ENCODE results near the gene GALC. TPM values are rescaled to one million over a fixed set of nuclear protein-coding genes. Genes with fewer than 3 reads are reported as not detected.

The GALC gene
- total RNA-seq, 1 donor from 2014 or later: 37.1 TPM

DNA sequence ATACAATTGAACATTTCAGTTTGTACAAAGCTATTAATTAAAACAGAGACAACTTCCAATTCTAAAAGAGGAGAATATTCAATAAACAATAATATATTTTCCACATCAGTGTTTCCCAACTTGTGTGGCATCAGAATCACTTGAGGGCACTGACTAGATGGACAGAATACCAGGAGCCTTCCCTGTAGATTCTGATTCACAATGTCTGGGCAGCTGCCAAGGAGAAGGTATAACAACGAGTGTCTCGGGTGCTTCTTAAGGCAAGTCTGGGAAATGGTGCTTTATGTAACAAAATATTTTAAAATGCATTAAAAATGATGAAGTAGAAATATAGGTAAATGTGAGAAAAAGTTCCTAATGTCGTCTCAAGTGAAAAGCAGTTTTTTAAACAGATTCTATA is 26.2 kb downstream of the GALC start:
- DNase-seq (ENCODE audit: low spot score in 2 of 2) (no peak), FAIRE-seq (no peak)

DNA sequence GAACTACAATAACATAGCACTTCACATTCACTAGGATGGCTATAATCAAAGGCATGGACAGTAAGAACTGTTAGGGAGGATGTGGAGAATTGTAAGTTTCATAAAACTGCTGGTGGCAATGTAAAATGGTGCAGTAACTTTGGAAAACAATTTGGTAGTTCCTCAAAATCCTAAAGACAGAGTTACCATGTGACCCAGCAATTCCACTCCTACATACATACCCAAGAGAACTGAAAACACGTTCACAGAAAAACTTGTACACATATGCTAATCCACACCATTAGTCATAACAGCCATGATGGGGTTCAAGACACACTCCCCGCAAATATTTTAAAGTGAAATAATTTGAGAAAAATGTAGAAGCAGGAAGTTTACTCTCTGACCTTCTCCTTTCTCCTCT is 31.7 kb downstream of the GALC start:
- FAIRE-seq: no peak

GRCh38 chr14:87960013-87960787 is 32.8 kb downstream of the GALC start:
- DNase-seq (ENCODE audit: low spot score in 2 of 2) (no peak), FAIRE-seq (no peak)

More for the DNA sequence above, 31.7 kb downstream of the GALC start:
- DNase-seq (ENCODE audit: low spot score in 2 of 2): no peak

DNA sequence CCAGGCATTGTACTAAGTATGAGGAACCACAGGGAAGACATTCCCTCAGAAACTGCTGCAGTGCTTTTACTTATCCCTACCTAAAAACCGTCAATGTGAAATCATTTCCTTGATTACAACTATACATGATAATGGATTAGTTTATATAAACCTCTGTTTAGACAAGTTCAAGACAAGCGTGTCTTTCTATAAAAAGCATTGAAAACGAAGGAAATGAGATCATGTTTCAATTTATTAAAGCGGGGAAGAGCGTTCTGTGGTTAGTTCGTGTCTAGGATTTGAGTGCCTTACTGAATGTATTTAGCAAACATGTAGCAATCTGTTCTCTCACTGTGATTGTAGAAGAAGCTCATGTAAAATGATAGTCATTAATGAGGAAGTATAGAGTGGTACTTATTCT is 37.5 kb downstream of the GALC start:
- DNase-seq (ENCODE audit: low spot score in 2 of 2): no peak
- FAIRE-seq: no peak

DNA sequence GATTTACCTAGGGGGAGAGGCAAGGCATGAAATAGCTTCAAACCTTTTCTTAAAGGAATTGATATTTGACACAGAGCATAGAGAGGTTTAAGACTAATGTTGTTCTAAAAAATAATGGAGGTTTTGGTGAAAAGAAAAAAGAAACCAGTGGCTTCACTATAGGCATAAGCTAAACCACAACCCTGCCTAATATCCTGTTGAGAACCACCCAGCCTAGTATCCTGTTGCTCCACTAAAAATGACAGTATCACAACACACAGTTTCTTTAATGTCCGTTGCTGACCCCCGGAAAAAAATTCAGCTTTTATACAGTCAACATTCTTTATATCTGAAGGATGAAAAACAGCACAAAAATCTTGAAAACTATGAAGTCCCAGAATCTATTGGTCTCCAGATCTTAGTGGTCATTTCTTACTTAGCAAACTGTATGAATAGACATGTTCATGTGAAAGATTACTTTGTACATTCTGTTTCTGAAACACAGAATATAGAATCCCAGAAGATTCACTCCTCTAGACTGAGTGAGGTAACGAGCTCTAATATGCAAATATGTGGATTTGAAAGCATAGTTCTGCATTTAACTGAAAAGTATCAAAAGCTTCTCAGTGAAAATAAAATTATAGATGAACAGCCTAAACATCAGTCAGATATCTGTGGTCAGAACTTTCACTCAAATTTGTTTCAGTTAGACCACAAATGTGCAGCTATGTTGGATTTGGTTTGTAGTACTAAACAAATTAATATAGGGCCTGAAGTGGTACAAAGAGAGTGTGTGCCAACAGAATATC is 40.5 kb downstream of the GALC start:
- no peak for DNase-seq (ENCODE audit: low spot score in 2 of 2)
- no peak for FAIRE-seq

GRCh38 chr14:87944987-87945604 is 47.9 kb downstream of the GALC start:
- DNase-seq (ENCODE audit: low spot score in 2 of 2): no peak
- FAIRE-seq: peak; percentile 92

DNA sequence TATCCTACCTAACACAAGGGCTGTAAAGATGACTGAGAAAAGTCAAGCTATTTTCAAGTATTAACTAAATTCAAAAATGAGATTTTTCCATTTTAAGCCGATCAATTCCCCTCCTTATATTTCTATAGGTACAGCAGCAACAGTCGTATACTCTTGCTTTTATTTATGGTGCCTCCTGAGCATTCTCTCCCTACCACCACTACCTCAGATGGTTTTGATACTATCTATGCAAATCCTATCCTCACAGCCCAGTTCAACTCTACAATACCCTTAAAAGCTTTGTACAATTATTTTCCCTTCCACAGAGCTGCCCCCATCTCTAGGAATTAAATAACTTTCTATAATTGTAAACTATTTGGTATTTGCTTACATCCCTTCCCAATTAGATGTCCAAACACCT is 52.1 kb downstream of the GALC start:
- FAIRE-seq (no peak), DNase-seq (ENCODE audit: low spot score in 2 of 2) (no peak)

DNA sequence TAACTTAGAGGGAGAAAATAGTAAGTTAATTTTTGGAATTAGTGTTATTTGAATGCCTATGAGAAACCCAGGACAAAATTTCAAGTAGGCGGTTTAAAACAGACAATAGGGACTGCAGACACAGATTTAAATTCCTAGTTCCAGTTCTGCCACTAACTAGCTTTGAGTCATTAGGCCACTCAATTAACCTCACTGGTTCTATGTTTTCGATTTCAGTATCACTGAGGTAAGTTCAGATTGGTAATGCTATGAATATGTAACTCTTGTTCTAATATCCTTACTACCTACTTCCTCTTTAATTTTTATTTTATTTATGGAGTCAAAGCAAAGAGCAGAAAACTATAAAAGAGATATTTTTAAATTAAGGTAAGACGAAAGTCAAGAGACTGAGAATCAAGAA is 52.6 kb downstream of the GALC start:
- FAIRE-seq: no peak
- no peak for DNase-seq (ENCODE audit: low spot score in 2 of 2)

DNA sequence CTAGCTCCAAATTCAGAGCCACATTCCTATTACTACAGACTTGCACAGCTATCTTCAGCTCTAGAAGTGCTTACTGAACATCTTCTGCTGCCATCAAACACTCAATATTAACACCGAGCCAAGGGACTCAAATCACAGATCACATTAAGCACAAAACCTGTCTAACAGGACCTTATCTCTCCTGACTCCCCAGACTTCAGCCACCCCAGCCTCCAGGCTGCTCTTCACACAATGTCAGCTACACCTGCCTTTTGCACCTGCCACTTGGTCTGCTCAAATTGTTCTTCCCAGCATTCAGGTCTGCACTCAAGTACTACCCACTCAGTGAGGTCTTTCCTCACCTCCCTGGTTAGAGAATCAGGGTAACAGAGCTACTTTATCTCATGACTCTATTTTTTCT is 57.1 kb downstream of the GALC start:
- DNase-seq (ENCODE audit: low spot score in 2 of 2): no peak
- FAIRE-seq: no peak

- DNase-seq (ENCODE audit: low spot score in 2 of 2) (no peak), FAIRE-seq (no peak)
Observed at GRCh38 chr14:87935081-87935828, 57.7 kb downstream of the GALC start.

DNA sequence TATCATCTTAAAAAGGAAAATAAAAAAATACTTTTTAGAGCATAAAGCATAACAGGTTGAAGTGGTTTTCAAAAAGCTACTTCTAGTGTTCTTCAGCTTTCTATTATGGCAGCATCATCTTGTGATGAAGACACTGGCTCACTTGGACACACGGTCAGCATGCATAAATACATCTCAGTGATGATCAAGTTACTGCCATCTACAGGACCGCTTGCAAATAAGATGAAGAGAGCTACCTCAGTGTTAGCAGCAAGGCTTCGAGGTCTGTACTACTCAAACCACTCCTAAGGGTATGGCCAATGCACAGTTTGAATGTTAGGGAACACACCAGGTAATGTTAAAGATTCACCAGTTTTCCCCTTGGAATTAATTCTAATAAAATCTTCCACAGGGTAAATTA is 58.8 kb downstream of the GALC start:
- DNase-seq (ENCODE audit: low spot score in 2 of 2) (no peak), FAIRE-seq (no peak)

- DNase-seq (ENCODE audit: low spot score in 2 of 2) (no peak), FAIRE-seq (no peak)
Observed at GRCh38 chr14:87916886-87917275, 76.1 kb downstream of the GALC start.

- FAIRE-seq (no peak), DNase-seq (ENCODE audit: low spot score in 2 of 2) (no peak)
Observed at GRCh38 chr14:87916103-87916885, 76.7 kb downstream of the GALC start.

GRCh38 chr14:87908550-87908949 is 84.4 kb downstream of the GALC start:
- no peak for DNase-seq (ENCODE audit: low spot score in 2 of 2)
- FAIRE-seq: no peak

DNA sequence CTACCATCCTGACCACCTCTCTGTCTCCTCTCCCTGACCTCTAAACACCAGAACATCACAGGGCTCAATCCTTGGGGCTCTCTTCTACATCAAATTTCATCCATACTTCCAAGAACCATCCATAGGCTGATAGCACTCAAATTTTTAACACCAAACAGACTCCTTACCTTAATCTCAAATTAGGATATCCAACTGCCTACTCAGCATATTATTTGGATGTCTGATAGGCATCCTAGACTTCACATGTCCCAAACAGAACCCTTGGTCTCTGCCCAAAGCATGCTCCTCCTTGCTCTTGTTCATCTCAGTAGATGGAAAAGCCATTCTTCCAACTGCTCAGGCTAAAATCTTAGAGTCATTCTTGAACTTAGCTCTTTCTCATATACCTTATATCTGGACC is 91.3 kb downstream of the GALC start:
- DNase-seq (ENCODE audit: low spot score in 2 of 2) (no peak), FAIRE-seq (no peak)

GRCh38 chr14:87901236-87901635 is 91.7 kb downstream of the GALC start:
- no peak for DNase-seq (ENCODE audit: low spot score in 2 of 2)
- FAIRE-seq: no peak

DNA sequence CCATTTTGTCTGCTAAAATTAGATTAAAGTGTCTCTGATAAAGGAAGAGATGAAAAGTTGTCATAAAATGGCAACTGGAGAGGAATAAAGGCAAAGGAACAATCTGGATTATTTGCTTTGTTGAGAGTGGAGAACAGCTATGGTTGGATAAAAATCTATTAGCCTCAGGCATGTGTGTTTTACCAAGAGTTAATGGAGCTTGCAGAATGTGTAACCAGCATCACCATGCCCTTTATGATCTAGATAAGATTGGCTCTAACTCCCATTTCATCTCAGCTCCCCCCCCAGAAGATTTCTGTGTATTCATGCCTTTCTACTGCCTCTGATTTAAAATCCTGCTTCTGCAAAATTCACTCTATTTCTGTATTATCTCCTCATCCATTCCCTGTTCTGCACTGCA is 93.8 kb downstream of the GALC start:
- DNase-seq (ENCODE audit: low spot score in 2 of 2): no peak
- FAIRE-seq: no peak

GRCh38 chr14:87898301-87898700 is 94.7 kb downstream of the GALC start:
- no peak for FAIRE-seq
- no peak for DNase-seq (ENCODE audit: low spot score in 2 of 2)

DNA sequence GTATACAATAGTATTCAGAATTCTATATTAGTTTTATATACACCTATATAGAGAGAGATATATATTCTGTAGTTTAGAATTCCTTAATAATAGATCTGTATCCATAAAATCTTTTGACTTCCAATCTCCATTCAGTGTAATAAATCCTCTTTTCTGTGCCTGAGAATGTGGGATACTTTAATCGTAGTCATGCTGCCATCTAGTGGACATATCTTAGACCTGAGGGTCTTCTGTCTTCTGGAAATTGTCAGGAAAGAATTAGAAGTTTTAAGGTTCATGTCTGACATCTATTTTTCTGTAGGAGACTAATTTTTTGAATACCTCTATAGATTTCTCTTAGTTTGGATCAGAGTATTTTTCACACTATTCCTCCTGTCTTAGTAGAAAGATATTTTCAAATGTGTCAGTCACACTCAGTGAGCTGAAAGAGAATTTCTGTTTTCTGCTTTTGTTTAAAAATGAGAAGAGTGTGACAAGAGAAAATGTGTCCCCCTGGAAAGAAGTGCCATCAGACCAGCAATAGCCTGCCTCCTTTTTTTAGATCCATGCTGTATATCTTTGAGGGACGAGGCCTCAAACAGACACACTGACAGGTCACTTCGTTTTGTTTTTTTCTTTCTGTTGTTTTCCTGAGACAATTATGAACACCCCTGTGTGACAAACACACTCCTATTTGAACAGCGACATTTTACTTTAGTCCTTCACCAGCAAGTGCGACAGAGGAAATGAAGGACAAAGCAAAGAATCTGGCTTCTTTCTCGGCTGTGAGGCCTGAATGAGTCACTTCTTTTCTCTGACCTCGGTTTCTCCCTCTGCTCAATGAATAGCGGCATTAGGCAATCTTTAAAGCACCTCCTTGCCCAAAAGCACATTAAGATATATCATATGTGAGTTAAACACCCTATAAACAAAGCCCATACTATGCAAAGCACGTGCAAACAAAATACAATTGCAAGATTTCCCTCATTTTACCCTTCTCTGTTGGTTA is 96.3 kb downstream of the GALC start:
- peak; percentile 95 for FAIRE-seq
- peak in 1 of 2 donors; percentile 24 for DNase-seq (ENCODE audit: low spot score in 2 of 2)
